MCF 10A (cell line): ENCODE results near the gene PWP2. TPM values are rescaled to one million over a fixed set of nuclear protein-coding genes. Genes with fewer than 3 reads are reported as not detected.
"Not testable (repeated sequence)": the region's sequence is repeated elsewhere in the genome, so short reads cannot be mapped to it uniquely, and the experiment has no call there.

Experiments used
- BruUV-seq: library from RNA; stranded (reverse); fragments of 400-500 nt; replicated peaks from 2 replicates; lab custom pipeline; 2021; lab: Mats Ljungman, UMichigan
- CTCF ChIA-PET: fragments of 300-600 bp; sonication (Branson Sonifier 250); formaldehyde crosslinking; extraction: SDS; loops from one replicate; lab custom pipeline; 2021; ENCODE audit warnings: antibody characterized with exemption, inconsistent platforms; lab: Yijun Ruan, JAX
- POLR2A ChIA-PET: fragments of 300-600, 350-650 bp; sonication (Branson Sonifier 250); formaldehyde crosslinking; extraction: SDS; loops from one replicate; lab custom pipeline; 2020; ENCODE audit warnings: antibody characterized with exemption, inconsistent platforms; lab: Yijun Ruan, JAX
- DNase-seq: peaks from one replicate; pipeline ENCODE4 v3.0.0-alpha.2; 2018; ENCODE audit not compliant: unreplicated experiment
- H3K27ac Mint-ChIP-seq: one replicate; pipeline ENCODE4 v1.8.0; 2022; ENCODE audit warnings: mild to moderate bottlenecking, low read depth, mixed read lengths; ENCODE audit not compliant: unreplicated experiment
- H3K27me3 Mint-ChIP-seq: one replicate; pipeline ENCODE4 v1.8.0; 2022; ENCODE audit warnings: mixed read lengths; ENCODE audit not compliant: insufficient read depth, unreplicated experiment
- H3K36me3 Mint-ChIP-seq: one replicate; pipeline ENCODE4 v1.8.0; 2022; ENCODE audit warnings: mild to moderate bottlenecking, moderate library complexity, mixed read lengths; ENCODE audit not compliant: insufficient read depth, unreplicated experiment
- H3K4me1 Mint-ChIP-seq: one replicate; pipeline ENCODE4 v1.8.0; 2022; ENCODE audit warnings: mixed read lengths; ENCODE audit not compliant: insufficient read depth, unreplicated experiment
- H3K4me3 Mint-ChIP-seq: one replicate; pipeline ENCODE4 v1.8.0; 2022; ENCODE audit warnings: mild to moderate bottlenecking, moderate library complexity, mixed read lengths; ENCODE audit not compliant: unreplicated experiment
- H3K9me3 Mint-ChIP-seq: one replicate; pipeline ENCODE4 v1.8.0; 2022; ENCODE audit warnings: mixed read lengths; ENCODE audit not compliant: unreplicated experiment
- intact Hi-C: fragments of 100-400 bp; cut with micrococcal nuclease; formaldehyde crosslinking; loops from 2 replicates; pipeline ENCODE4 v1.14.1; 2022
- total RNA-seq: library from RNA; stranded (reverse); gene quantifications from 2 replicates; pipeline ENCODE4 v1.2.3, GENCODE V29; 2022

PWP2 gene
- total RNA-seq, 1 experiment from 2014 or later = 16.5 TPM

DNA sequence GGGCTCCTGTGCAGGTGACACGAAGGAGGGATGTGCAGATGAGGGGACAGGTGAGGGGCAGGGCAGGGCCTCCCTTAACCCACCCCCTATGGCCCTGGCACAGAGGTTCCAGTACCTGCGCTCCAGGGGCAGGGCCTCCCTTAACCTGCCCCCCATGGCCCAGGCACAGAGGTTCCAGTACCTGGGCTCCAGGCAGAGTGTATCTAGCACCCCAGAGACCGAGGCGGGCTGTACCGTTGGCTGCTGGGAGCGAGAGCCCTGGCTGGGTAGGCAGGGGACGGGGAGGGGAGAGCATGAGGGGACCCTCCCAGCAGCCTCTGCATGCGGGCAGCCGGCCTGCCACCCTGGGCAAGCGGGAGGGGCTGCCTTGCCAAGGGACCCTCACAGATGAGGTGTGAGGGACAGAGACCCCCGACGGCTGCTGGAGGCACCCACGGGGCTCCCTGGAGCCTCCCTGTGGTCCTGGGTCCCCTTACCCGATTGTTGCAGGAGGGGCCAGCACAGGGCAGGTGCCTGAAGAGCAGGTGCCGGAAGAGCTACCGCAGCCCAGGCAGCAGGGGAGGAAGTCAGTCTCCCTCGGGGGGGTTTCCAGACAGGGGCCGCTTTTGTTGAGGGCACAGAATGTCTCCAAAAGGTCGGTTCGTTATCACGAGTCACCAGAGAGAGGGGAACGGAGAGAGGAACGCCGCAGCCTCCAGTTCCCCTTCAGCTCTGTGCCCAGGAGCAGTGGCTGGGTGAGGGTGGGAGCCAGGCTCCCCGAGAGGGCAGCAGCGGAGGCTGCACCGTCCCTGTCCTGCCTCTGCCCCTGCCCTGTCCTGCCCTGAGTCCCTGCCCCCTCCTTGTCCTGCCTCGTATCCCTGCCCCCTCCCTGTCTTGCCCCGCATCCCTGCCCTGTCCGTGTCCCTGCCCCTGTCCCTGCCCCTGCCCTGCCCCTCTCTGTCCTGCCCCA is 52.4 kb downstream of the PWP2 start:
- H3K27ac Mint-ChIP-seq, H3K4me1 Mint-ChIP-seq, H3K27me3 Mint-ChIP-seq, H3K9me3 Mint-ChIP-seq, BruUV-seq, CTCF ChIA-PET, H3K4me3 Mint-ChIP-seq, intact Hi-C loops, POLR2A ChIA-PET, H3K36me3 Mint-ChIP-seq, DNase-seq: not testable (repeated sequence)

DNA sequence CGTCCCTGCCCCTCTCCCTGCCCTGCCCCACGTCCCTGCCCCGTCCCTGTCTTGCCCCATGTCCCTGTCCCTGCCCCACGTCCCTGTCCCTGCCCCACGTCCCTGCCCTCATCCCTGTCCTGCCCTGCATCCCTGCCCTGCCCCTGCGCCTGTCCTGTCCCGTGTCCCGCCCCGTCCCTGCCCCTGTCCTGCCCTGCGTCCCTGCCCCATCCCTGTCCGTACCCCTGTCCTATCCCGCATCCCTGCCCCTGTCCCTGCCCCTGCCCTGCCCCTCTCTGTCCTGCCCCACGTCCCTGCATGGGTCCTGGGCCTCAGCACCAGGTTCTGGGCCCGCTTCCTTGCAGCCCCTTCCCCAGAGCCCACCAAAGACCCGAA is 53.1 kb downstream of the PWP2 start:
- H3K4me1 Mint-ChIP-seq, POLR2A ChIA-PET, H3K27ac Mint-ChIP-seq, DNase-seq, H3K9me3 Mint-ChIP-seq, H3K36me3 Mint-ChIP-seq, H3K27me3 Mint-ChIP-seq, CTCF ChIA-PET, intact Hi-C loops, BruUV-seq, H3K4me3 Mint-ChIP-seq: not testable (repeated sequence)

- H3K4me1 Mint-ChIP-seq, H3K36me3 Mint-ChIP-seq, H3K4me3 Mint-ChIP-seq, POLR2A ChIA-PET, DNase-seq, H3K27me3 Mint-ChIP-seq, CTCF ChIA-PET, H3K9me3 Mint-ChIP-seq, BruUV-seq, H3K27ac Mint-ChIP-seq, intact Hi-C loops: not testable (repeated sequence)
Measured at GRCh38 chr21:44160821-44161220, 53.6 kb downstream of the PWP2 start.

DNA sequence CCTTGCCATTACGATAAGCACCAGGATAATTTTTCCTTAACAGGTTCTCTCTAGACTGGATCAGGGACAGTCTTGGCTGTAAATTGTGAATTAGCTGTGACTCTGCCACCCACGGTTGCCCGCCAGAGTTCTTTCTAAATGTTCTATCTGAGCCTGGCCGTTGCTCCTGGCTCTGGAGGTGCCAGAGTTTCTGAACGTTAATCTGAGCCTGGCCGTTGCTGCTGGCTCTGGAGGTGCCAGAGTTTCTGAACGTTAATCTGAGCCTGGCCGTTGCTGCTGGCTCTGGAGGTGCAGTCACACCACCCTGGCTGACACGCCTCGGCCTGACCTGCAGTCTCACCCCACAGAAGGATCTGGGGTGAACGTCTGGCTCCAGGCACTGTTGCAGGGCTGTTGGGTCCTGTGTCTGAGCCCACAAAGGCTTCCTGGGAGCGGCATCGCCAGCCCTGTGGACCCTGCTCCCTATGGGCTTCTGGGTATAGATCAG is 56.0 kb downstream of the PWP2 start:
- POLR2A ChIA-PET, intact Hi-C loops: not testable (repeated sequence)

DNA sequence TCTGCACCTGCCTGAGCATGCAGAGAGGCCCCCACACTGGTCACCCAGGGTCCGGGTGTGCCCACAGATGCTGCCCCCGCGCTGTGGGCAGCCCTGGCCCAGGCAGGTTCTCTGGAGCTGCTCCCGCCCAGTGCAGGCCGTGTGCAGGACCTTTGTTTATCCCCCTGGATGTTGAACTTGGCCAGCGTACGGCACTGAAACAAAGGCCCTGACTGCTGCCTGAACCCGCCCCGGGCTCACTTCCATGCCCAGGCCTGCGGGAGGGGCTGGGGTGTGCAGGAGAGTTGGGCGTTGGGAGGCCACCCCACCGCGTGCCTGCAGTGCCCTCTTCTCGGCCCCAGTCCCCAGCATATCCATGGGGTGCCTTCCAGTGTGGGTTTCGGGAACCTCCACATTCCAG is 58.7 kb downstream of the PWP2 start:
- H3K9me3 Mint-ChIP-seq, H3K27ac Mint-ChIP-seq, intact Hi-C loops, CTCF ChIA-PET, H3K4me3 Mint-ChIP-seq, BruUV-seq, H3K36me3 Mint-ChIP-seq, POLR2A ChIA-PET, H3K4me1 Mint-ChIP-seq, H3K27me3 Mint-ChIP-seq, DNase-seq: not testable (repeated sequence)

More for the DNA sequence above, 56.0 kb downstream of the PWP2 start:
- H3K36me3 Mint-ChIP-seq, BruUV-seq, CTCF ChIA-PET, H3K27ac Mint-ChIP-seq, H3K4me3 Mint-ChIP-seq, DNase-seq, H3K9me3 Mint-ChIP-seq, H3K4me1 Mint-ChIP-seq, H3K27me3 Mint-ChIP-seq: not testable (repeated sequence)

DNA sequence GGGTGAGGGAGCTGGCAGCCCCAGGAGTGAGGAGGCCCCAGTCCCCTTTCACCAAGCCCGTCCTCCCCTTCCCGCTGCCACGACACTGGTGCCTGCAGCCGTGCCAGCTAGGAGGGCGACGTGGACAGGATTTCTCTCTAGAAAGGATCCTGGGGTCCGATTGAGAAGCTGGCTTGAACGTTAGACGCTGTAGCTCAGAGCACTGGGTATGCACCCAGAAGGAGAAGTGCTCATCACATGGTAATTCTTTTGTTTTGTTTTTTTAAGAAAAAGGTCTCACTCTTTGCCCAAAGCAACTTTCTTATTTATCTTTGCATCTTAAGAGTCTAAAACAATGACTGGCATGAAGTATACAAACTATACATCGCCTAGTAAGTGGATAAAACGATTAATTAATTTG is 60.3 kb downstream of the PWP2 start:
- H3K27ac Mint-ChIP-seq, H3K36me3 Mint-ChIP-seq, H3K4me1 Mint-ChIP-seq, DNase-seq, CTCF ChIA-PET, POLR2A ChIA-PET, H3K27me3 Mint-ChIP-seq, H3K9me3 Mint-ChIP-seq, H3K4me3 Mint-ChIP-seq, intact Hi-C loops, BruUV-seq: not testable (repeated sequence)

DNA sequence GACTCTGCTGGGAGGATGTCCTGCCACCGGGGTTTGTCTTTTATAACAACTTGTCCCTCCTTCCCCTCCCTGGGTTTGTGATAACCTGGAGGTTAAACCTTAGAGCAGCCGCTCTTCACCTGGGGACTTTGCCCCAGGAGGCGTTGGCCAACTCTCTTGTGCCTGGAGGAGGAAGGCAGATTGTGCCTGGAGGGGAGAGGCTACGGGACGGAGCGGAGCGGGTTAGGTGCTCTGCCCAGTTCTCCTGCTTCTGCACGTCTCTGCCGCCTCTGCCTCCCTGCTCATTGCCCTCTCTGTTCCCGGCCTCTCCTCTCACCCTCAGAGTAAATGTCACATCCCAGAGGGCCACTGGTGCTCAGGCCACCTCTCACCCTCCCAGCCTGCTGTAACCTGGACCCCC is 63.1 kb downstream of the PWP2 start:
- POLR2A ChIA-PET, H3K27ac Mint-ChIP-seq, H3K27me3 Mint-ChIP-seq, H3K4me3 Mint-ChIP-seq, BruUV-seq, H3K4me1 Mint-ChIP-seq, DNase-seq, CTCF ChIA-PET, H3K9me3 Mint-ChIP-seq, H3K36me3 Mint-ChIP-seq, intact Hi-C loops: not testable (repeated sequence)

DNA sequence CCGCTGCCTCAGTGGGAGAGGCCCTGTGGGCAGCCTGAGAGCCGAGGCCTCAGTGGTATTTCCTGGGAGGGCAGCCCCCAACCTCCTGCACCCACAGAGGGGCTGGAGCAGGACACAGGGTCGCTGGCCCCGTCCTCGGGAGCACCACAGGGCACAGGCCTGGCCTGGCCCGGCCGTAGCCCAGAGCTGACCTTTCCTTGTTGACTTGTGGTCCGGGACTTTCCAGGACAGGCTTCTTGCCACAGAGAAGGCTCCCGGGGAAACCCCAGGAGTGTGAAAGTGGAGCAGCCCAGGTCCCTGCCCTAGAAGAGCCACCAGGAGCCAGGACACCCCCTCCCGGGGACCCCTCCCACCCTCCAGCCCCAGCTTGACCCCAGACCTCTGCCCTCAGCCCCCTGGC is 63.7 kb downstream of the PWP2 start:
- DNase-seq, POLR2A ChIA-PET, BruUV-seq, intact Hi-C loops, H3K36me3 Mint-ChIP-seq, H3K4me1 Mint-ChIP-seq, H3K4me3 Mint-ChIP-seq, H3K9me3 Mint-ChIP-seq, CTCF ChIA-PET, H3K27me3 Mint-ChIP-seq, H3K27ac Mint-ChIP-seq: not testable (repeated sequence)

- H3K4me3 Mint-ChIP-seq, H3K36me3 Mint-ChIP-seq, DNase-seq, H3K27me3 Mint-ChIP-seq, H3K4me1 Mint-ChIP-seq, H3K9me3 Mint-ChIP-seq, BruUV-seq, CTCF ChIA-PET, POLR2A ChIA-PET, intact Hi-C loops, H3K27ac Mint-ChIP-seq: not testable (repeated sequence)
Measured at GRCh38 chr21:44171962-44172572, 64.9 kb downstream of the PWP2 start.
